ENCODE data around the gene SLC33A1. TPM values are rescaled to one million over a fixed set of nuclear protein-coding genes. Genes with fewer than 3 reads are reported as not detected.

SLC33A1 gene
- total and polyA plus RNA-seq, 10 of the 15 experiments (the other 5 are each of a cell fraction or from before 2014, with no cell fraction given) = 6.4 to 25.2 (median 19.8) TPM

DNA sequence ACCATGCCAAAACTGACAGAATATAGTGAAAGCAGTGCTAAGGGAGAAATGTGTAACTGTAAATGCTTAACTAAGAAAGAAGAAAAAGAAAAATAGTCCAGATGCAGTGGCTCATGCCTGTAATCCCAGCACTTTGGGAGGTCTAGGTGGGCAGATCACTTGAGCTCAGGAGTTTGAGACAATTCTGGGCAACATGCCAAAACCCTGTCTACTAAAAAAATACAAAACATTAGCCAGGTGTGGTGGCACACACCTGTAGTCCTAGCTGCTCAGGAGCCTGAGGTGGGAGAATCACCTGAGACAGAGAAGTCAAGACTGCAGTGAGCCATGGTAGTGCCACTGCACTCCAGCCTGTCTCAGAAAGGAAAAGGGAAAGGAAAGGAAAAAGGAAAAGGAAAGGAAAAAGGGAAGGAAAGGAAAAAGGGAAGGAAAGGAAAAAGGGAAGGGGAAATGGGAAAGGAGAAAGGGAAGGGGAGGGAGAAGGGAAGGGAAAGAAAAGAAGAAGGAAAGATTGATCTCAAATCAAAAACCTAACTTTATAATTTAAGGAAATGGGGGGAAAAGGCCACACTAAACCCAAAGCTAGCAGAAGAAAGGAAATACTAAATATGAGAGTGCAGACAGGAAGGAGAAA lies 68.4 kb downstream of the SLC33A1 start:
- no peak overlapping the region for H3K27ac ChIP-seq (ENCODE audit: control insufficient read depth, insufficient read depth)
- intact Hi-C loops (cut with micrococcal nuclease; ENCODE audit: unreplicated experiment) = no loop called here
- H3K4me2 ChIP-seq (ENCODE audit: control insufficient read depth, insufficient read depth) = no peak overlapping the region
- no peaks in the 10 kb centered on the region for H4K20me1 ChIP-seq (ENCODE audit: control insufficient read depth, insufficient read depth)
- ChIA-PET RAD21 (ENCODE audit: unreplicated experiment) (no interaction called here), POLR2A (interaction anchor here (0.6 kb wide), 1 partner anchor 298 kb away, joined by 3 read pairs; no protein-coding TSS in a partner anchor), CTCF (interaction anchor here (1.0 kb wide), 1 partner anchor 9 kb away, joined by 3 read pairs; no protein-coding TSS in a partner anchor), SMC1A (ENCODE audit: uncharacterized antibody, unreplicated experiment) (interaction anchor here (1.0 kb wide), 1 partner anchor 9 kb away, joined by 3 read pairs; no protein-coding TSS in a partner anchor)
- no peak for ATAC-seq
- no peak overlapping the region for H2AFZ ChIP-seq (ENCODE audit: control insufficient read depth, low read depth, low read length)
- H3K27me3 ChIP-seq (replicated peaks in 1 of 2; ENCODE audit: control insufficient read depth in 2 of 2, insufficient read depth in 2 of 2, low read length in 1 of 2) = no peaks in the 10 kb centered on the region
- DNase-seq (ENCODE audit: low read depth, low spot score) = no peak
- in situ Hi-C loops (cut with MboI) = no loop called here
- TF ChIP-seq YY1 (IDR thresholded peaks at IDR 0.05; ENCODE audit: low read depth, low read length) (no peak), SREBF2 (IDR thresholded peaks at IDR 0.05; ENCODE audit: low read length) (no peak), KDM1A (IDR thresholded peaks at IDR 0.05; ENCODE audit: borderline replicate concordance) (no peak), HDGF (IDR thresholded peaks at IDR 0.05) (no peak), MTA3 (IDR thresholded peaks at IDR 0.05; ENCODE audit: borderline replicate concordance, low read length) (no peak), POLR2AphosphoS5 (IDR thresholded peaks at IDR 0.05; ENCODE audit: low read length) (no peak), JUNB (IDR thresholded peaks at IDR 0.05) (no peak), FOXK2 (IDR thresholded peaks at IDR 0.05) (no peak), RB1 (IDR thresholded peaks at IDR 0.05; ENCODE audit: borderline replicate concordance) (no peak), SIX5 (IDR thresholded peaks at IDR 0.05; ENCODE audit: low read depth, low read length, severe bottlenecking) (no peak), RAD21 (IDR thresholded peaks at IDR 0.05; ENCODE audit: insufficient read depth, low read depth, low read length) (no peak), TCF7 (IDR thresholded peaks at IDR 0.05; ENCODE audit: borderline replicate concordance) (no peak), GABPA (IDR thresholded peaks at IDR 0.05; ENCODE audit: low read depth) (no peak), TARDBP (IDR thresholded peaks at IDR 0.05; ENCODE audit: borderline replicate concordance) (no peak), BACH1 (IDR thresholded peaks at IDR 0.05; ENCODE audit: borderline replicate concordance) (no peak), NRF1 (conservative IDR thresholded peaks at IDR 0.05; ENCODE audit: low read depth, low read length) (no peak)
- TF ChIP-seq, protein P1, sequence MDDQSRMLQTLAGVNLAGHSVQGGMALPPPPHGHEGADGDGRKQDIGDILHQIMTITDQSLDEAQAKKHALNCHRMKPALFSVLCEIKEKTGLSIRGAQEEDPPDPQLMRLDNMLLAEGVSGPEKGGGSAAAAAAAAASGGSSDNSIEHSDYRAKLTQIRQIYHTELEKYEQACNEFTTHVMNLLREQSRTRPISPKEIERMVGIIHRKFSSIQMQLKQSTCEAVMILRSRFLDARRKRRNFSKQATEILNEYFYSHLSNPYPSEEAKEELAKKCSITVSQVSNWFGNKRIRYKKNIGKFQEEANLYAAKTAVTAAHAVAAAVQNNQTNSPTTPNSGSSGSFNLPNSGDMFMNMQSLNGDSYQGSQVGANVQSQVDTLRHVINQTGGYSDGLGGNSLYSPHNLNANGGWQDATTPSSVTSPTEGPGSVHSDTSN (IDR thresholded peaks at IDR 0.05; ENCODE audit: insufficient replicate concordance, low read depth, low read length) = no peak
- TF ChIP-seq, protein P2, sequence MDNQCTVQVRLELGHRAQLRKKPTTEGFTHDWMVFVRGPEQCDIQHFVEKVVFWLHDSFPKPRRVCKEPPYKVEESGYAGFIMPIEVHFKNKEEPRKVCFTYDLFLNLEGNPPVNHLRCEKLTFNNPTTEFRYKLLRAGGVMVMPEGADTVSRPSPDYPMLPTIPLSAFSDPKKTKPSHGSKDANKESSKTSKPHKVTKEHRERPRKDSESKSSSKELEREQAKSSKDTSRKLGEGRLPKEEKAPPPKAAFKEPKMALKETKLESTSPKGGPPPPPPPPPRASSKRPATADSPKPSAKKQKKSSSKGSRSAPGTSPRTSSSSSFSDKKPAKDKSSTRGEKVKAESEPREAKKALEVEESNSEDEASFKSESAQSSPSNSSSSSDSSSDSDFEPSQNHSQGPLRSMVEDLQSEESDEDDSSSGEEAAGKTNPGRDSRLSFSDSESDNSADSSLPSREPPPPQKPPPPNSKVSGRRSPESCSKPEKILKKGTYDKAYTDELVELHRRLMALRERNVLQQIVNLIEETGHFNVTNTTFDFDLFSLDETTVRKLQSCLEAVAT (IDR thresholded peaks at IDR 0.05) = no peak
- H3K9me3 ChIP-seq (replicated peaks; ENCODE audit: control insufficient read depth, insufficient read depth, low read length) = peaks cover 3% of the 10 kb centered on the region; the same call in 1 of the 3 replicates
- BruUV-seq (replicated peaks) = no TSS peak
- H3K79me2 ChIP-seq (ENCODE audit: control insufficient read depth, insufficient read depth, low read length) = no peaks in the 10 kb centered on the region
- no peak overlapping the region for H3K9ac ChIP-seq (ENCODE audit: control insufficient read depth, insufficient read depth, low read length)
- H3K4me1 ChIP-seq (ENCODE audit: control insufficient read depth, insufficient read depth, low read length) = no peaks in the 10 kb centered on the region
- H3K4me3 ChIP-seq = no peak overlapping the region
- H3K36me3 ChIP-seq (ENCODE audit: control insufficient read depth in 2 of 2, insufficient read depth in 2 of 2, low read length in 1 of 2) = no peaks in the 10 kb centered on the region
- FAIRE-seq = no peak

Data from GM12878 (cell line).